ENCODE results near the gene ARG2. TPM values are rescaled to one million over a fixed set of nuclear protein-coding genes. Genes with fewer than 3 reads are reported as not detected.

ARG2 gene
- total and polyA plus RNA-seq, 9 of the 15 experiments (the other 6 are each of a cell fraction or from before 2014, with no cell fraction given) = 6.2 to 75.0 (median 17.8) TPM

GRCh38 chr14:67695394-67695949 lies 75.8 kb downstream of the ARG2 start, which contains the start of gene RDH11 (continued):
- TF ChIP-seq CBX5 (IDR thresholded peaks at IDR 0.05; ENCODE audit: borderline replicate concordance, low read depth) (no peak), NFE2L1 (tag; IDR thresholded peaks at IDR 0.05; ENCODE audit: borderline replicate concordance, low read depth) (no peak), KDM5B (IDR thresholded peaks at IDR 0.05; ENCODE audit: insufficient replicate concordance, low read depth, low read length) (peak; percentile 39), ZBTB7A (IDR thresholded peaks at IDR 0.05; ENCODE audit: borderline replicate concordance, control insufficient read depth, low read depth, low read length) (no peak)
- TF ChIP-seq, protein P1, sequence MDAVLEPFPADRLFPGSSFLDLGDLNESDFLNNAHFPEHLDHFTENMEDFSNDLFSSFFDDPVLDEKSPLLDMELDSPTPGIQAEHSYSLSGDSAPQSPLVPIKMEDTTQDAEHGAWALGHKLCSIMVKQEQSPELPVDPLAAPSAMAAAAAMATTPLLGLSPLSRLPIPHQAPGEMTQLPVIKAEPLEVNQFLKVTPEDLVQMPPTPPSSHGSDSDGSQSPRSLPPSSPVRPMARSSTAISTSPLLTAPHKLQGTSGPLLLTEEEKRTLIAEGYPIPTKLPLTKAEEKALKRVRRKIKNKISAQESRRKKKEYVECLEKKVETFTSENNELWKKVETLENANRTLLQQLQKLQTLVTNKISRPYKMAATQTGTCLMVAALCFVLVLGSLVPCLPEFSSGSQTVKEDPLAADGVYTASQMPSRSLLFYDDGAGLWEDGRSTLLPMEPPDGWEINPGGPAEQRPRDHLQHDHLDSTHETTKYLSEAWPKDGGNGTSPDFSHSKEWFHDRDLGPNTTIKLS (IDR thresholded peaks at IDR 0.05; ENCODE audit: borderline replicate concordance, low read depth) = peak; percentile 30; the same call in 1 of the 2 replicates

DNA sequence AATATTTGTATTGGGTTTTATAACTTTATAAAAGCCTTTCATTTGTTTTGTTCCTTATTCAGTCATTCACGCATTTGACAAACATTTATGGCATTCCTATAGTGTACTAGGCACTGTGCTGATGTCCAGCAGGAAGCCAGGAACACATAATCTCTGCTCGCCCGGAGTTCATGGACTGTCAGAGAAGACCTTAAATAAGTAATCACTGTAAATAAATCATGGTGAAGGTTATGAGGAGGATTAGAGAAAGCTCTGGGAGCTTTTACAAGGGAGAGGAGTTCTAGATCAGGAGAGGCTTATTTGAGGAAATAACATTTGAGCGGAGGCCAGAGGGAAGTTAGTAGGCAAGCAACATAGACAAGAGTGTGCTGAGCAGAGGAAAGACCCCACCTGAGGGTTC lies 77.3 kb downstream of the ARG2 start:
- intact Hi-C loops (cut with micrococcal nuclease) = no loop called here

More for the DNA sequence above, 77.3 kb downstream of the ARG2 start:
- Histone ChIP-seq H3K9ac (ENCODE audit: insufficient read depth in 1 of 2, low read depth in 2 of 2, low read length in 2 of 2) (no peak overlapping the region), H3K79me2 (ENCODE audit: control insufficient read depth, insufficient read depth, low read length) (peaks cover 36% of the 10 kb centered on the region), H2AFZ (ENCODE audit: low read depth, low read length) (no peak overlapping the region), H4K20me1 (replicated peaks; ENCODE audit: control insufficient read depth, insufficient read depth, low read length) (no peaks in the 10 kb centered on the region), H3K9me1 (ENCODE audit: control insufficient read depth, insufficient read depth, low read length) (no peaks in the 10 kb centered on the region), H3K27ac (ENCODE audit: extremely low read depth, low read depth, low read length) (no peak overlapping the region), H3K4me2 (ENCODE audit: insufficient read depth, low read length) (no peak overlapping the region), H3K4me1 (replicated peaks in 1 of 2; ENCODE audit: control insufficient read depth in 2 of 2, insufficient read depth in 2 of 2, low read length in 2 of 2) (peaks cover 6 to 8% of the 10 kb centered on the region in 2 experiments; a peak in 3 of 5 replicates), H3K36me3 (ENCODE audit: control insufficient read depth, insufficient read depth, low read length) (peaks cover 19% of the 10 kb centered on the region), H3K27me3 (ENCODE audit: control insufficient read depth in 2 of 2, insufficient read depth in 2 of 2, low read length in 2 of 2) (no peaks in the 10 kb centered on the region), H3K4me3 (no peak overlapping the region), H3K9me3 (replicated peaks; ENCODE audit: control insufficient read depth, insufficient read depth, low read depth, low read length) (no peaks in the 10 kb centered on the region)
- in situ Hi-C loops (cut with MboI) = no loop called here
- ChIA-PET POLR2A (no interaction called here), CTCF (ENCODE audit: low intra/inter-chr PET ratio) (no interaction called here)
- TF ChIP-seq HNRNPH1 (optimal IDR thresholded peaks at IDR 0.05; ENCODE audit: low read depth, low read length) = no peak
- no peak for TF ChIP-seq NRF1 (conservative IDR thresholded peaks at IDR 0.05 in 1 of 2, IDR thresholded peaks at IDR 0.05 in 1 of 2)
- no peak for TF ChIP-seq SMAD1 (IDR thresholded peaks at IDR 0.05; ENCODE audit: low read depth, low read length, partially characterized antibody)
- no peak for TF ChIP-seq ZNF165 (CRISPR knock-in tag; IDR thresholded peaks at IDR 0.05; ENCODE audit: borderline replicate concordance)
- TF ChIP-seq ZNF175 (CRISPR knock-in tag; IDR thresholded peaks at IDR 0.05; ENCODE audit: low read depth) = no peak
- TF ChIP-seq GMEB1 (CRISPR knock-in tag; IDR thresholded peaks at IDR 0.05) = no peak
- no peak for TF ChIP-seq RFX7 (CRISPR knock-in tag; IDR thresholded peaks at IDR 0.05)
- TF ChIP-seq ZNF655 (CRISPR knock-in tag; IDR thresholded peaks at IDR 0.05) = no peak
- FAIRE-seq (no peak), ATAC-seq (no peak), DNase-seq (ENCODE audit: extremely low read depth in 1 of 4, low spot score in 3 of 4) (no peak)
- 74% methylated on average over 4 of the region's 4 CpGs for WGBS (ENCODE audit: insufficient coverage, low coverage, missing lambda C conversion rate)
- no TSS peak for BruUV-seq (replicated peaks)
